ENCODE measurements around the gene KPNA1. TPM values are rescaled to one million over a fixed set of nuclear protein-coding genes. Genes with fewer than 3 reads are reported as not detected.

Gene KPNA1
- total RNA-seq, 2 donors from 2014 or later, result 20.2 to 28.7 TPM

- WGBS, 2 donors, result 34 to 37% methylated on average over 4 of the region's 4 CpGs
- Histone ChIP-seq H3K27me3 (no peaks in the 10 kb centered on the region), H3K9me3 (no peaks in the 10 kb centered on the region), H3K36me3 (replicated peaks in 1 of 2; ENCODE audit: insufficient read depth in 1 of 2, low read depth in 2 of 2) (no peaks in the 10 kb centered on the region), H3K4me1 (peaks cover 87% of the 10 kb centered on the region), H3K27ac (peak overlapping the region; percentile 53 to 76 (median 66)), H3K4me3 (no peak overlapping the region)
- intact Hi-C loops (cut with DNase I), result no loop called here
- TF ChIP-seq POLR2A (IDR thresholded peaks at IDR 0.05), result no peak
- no peak for TF ChIP-seq CTCF (IDR thresholded peaks at IDR 0.05)
- ATAC-seq (no peak), DNase-seq (no peak)
Measured at GRCh38 chr3:122390665-122391064, 124.1 kb downstream of the KPNA1 start.

GRCh38 chr3:122389892-122390291 is 124.8 kb downstream of the KPNA1 start:
- H3K27ac ChIP-seq, result peak overlapping the region in 3 of 4 donors; percentile 53 to 76 (median 64)
- intact Hi-C loops (cut with DNase I), result no loop called here
- 52 to 64% methylated on average over 4 of the region's 4 CpGs for WGBS, 2 donors

GRCh38 chr3:122389197-122389596 is 125.5 kb downstream of the KPNA1 start:
- ATAC-seq (no peak), DNase-seq (no peak)
- H3K27me3 ChIP-seq, result no peaks in the 10 kb centered on the region
- no peaks in the 10 kb centered on the region for H3K36me3 ChIP-seq (replicated peaks in 1 of 2; ENCODE audit: insufficient read depth in 1 of 2, low read depth in 2 of 2)
- TF ChIP-seq CTCF (IDR thresholded peaks at IDR 0.05) (no peak), POLR2A (IDR thresholded peaks at IDR 0.05) (no peak)
- intact Hi-C loops (cut with DNase I), result no loop called here
- peak overlapping the region in 1 of 4 donors; percentile 76 for H3K27ac ChIP-seq
- H3K4me1 ChIP-seq, result peaks cover 77% of the 10 kb centered on the region
- no peaks in the 10 kb centered on the region for H3K9me3 ChIP-seq
- H3K4me3 ChIP-seq, result no peak overlapping the region

More at GRCh38 chr3:122389892-122390291, 124.8 kb downstream of the KPNA1 start:
- TF ChIP-seq POLR2A (IDR thresholded peaks at IDR 0.05), result no peak
- TF ChIP-seq CTCF (IDR thresholded peaks at IDR 0.05), result no peak
- Histone ChIP-seq H3K36me3 (replicated peaks in 1 of 2; ENCODE audit: insufficient read depth in 1 of 2, low read depth in 2 of 2) (no peaks in the 10 kb centered on the region), H3K9me3 (no peaks in the 10 kb centered on the region), H3K4me1 (peaks cover 82% of the 10 kb centered on the region), H3K4me3 (no peak overlapping the region), H3K27me3 (no peaks in the 10 kb centered on the region)
- ATAC-seq (no peak), DNase-seq (no peak)

GRCh38 chr3:122387709-122388108 is 127.0 kb downstream of the KPNA1 start:
- TF ChIP-seq CTCF (IDR thresholded peaks at IDR 0.05) (no peak), POLR2A (IDR thresholded peaks at IDR 0.05) (no peak)
- peaks cover 67% of the 10 kb centered on the region for H3K4me1 ChIP-seq
- H3K27me3 ChIP-seq, result no peaks in the 10 kb centered on the region
- no peak for DNase-seq
- WGBS, 2 donors, result 55 to 76% methylated on average over 3 of the region's 3 CpGs
- intact Hi-C loops (cut with DNase I), result no loop called here
- no peak overlapping the region for H3K4me3 ChIP-seq
- no peaks in the 10 kb centered on the region for H3K36me3 ChIP-seq (replicated peaks in 1 of 2; ENCODE audit: insufficient read depth in 1 of 2, low read depth in 2 of 2)
- H3K9me3 ChIP-seq, result no peaks in the 10 kb centered on the region
- no peak for ATAC-seq
- no peak overlapping the region for H3K27ac ChIP-seq
